NT2/D1 (cell line): ENCODE results near the gene HUWE1.

Experiments
- SUZ12 ChIP-seq: IDR thresholded peaks from 2 replicates; pipeline ENCODE4 v1.6.1; 2011; ENCODE audit not compliant: insufficient read length, insufficient read depth; ENCODE audit errors: extremely low read depth
- YY1 ChIP-seq: IDR thresholded peaks from 2 replicates; pipeline ENCODE4 v1.6.1; 2011; ENCODE audit not compliant: insufficient read length, insufficient read depth

DNA sequence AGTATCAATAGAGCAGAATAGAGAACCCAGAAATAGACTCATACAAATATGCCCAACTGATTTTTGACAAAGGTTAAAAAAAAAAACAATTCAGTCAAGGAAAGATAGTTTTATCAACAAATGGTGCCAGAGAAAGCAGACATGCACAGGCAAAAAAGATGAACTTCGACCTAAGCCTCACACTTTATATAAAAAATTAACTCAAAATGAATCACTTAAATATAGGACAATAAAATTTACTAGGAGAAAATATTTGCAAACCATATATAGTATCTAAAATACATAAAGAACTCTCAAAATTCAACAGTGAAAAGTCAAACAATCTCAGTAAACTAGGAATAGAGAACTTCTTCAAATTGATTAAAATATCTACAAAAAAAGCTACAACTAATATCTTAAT lies 29.7 kb downstream of the HUWE1 start:
- no peak for TF ChIP-seq SUZ12
- TF ChIP-seq YY1 = no peak
